Mesothelial cell of epicardium (in vitro differentiated cells): ENCODE results near the gene ELMOD3. TPM values are rescaled to one million over a fixed set of nuclear protein-coding genes. Genes with fewer than 3 reads are reported as not detected.
"Not testable (repeated sequence)": the region's sequence is repeated elsewhere in the genome, so short reads cannot be mapped to it uniquely, and the experiment has no call there.

ENCODE experiments used
- DNase-seq, 2 experiments: peaks; one replicate each; pipeline ENCODE4 v3.0.0; 2021; ENCODE audit warnings: low spot score in 2 of 2; ENCODE audit not compliant: unreplicated experiment in 2 of 2
- H3K27ac Mint-ChIP-seq: 2 replicates; pipeline ENCODE4 v1.8.0; 2021; ENCODE audit warnings: mixed read lengths
- H3K27me3 Mint-ChIP-seq: 2 replicates; pipeline ENCODE4 v1.8.0; 2021; ENCODE audit warnings: low read depth, mixed read lengths
- H3K36me3 Mint-ChIP-seq: 2 replicates; pipeline ENCODE4 v1.8.0; 2021; ENCODE audit warnings: mixed read lengths
- H3K4me1 Mint-ChIP-seq: 2 replicates; pipeline ENCODE4 v1.8.0; 2021; ENCODE audit warnings: mixed read lengths
- H3K4me3 Mint-ChIP-seq: 2 replicates; pipeline ENCODE4 v1.8.0; 2021; ENCODE audit warnings: mild to moderate bottlenecking, moderate library complexity, mixed read lengths
- H3K9me3 Mint-ChIP-seq: 2 replicates; pipeline ENCODE4 v1.8.0; 2021; ENCODE audit warnings: mixed read lengths
- CTCF ChIP-seq: fragments of 200-600 bp; sonication (generic); IDR thresholded peaks from one replicate; pipeline ENCODE4 v1.5.0; 2021; ENCODE audit warnings: antibody characterized with exemption; ENCODE audit not compliant: unreplicated experiment
- total RNA-seq: library from RNA; stranded (reverse); gene quantifications from 3 replicates; pipeline ENCODE4 v1.2.1, GENCODE V29; 2021

Gene ELMOD3
- total RNA-seq, 1 donor from 2014 or later = 24.5 TPM

DNA sequence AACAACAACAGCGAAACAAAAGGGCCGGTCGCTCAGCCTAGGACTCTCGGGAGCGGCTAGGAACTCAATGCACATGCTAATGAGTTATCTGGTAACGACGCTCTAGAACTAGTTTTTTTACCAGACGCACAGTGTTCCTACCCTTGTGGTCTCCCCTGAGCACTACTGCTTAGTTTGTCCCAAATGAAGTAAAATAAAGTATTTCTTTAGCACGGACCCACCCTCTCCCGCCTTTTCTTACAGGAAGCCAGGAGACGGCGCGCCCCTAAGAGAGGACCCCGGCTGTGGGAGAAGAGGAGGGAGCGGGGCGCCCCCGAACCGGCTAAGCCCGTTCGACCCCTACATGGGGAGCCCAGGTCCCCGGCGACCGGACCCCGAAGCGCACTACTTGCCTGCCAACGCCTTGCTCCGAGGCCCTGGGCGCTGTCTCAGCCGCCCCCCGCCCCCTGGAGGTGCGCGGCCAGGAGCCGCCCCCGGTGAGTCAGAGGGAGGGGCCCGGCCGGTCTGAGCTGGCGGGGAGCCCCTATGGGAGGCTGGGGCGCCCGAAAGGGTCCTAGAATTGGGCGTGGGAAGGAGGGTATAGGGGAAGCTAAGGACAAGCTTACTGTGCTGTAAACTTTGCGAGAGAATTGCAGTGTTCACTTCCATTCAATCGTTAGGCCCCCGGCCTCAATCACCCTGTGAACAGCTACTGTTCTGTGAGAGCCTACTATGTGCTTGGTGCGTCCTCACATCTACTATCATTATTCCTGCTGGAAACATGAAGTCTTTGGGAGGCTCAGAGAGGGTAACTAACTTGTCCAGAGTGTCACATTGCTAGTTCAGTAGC is 59.2 kb downstream of the ELMOD3 start:
- Mint-ChIP-seq H3K9me3 (no peaks in the 10 kb centered on the region), H3K36me3 (no peaks in the 10 kb centered on the region), H3K4me1 (peaks cover 37% of the 10 kb centered on the region), H3K4me3 (peak overlapping the region; percentile 90), H3K27ac (peak overlapping the region; percentile 94), H3K27me3 (no peaks in the 10 kb centered on the region)
- no peak for TF ChIP-seq CTCF
- DNase-seq = peak; percentile 50 to 66

GRCh38 chr2:85414421-85414759 is 59.8 kb downstream of the ELMOD3 start:
- not testable (repeated sequence) for H3K9me3 Mint-ChIP-seq, H3K36me3 Mint-ChIP-seq
- peak overlapping the region; percentile 90 for H3K4me3 Mint-ChIP-seq

GRCh38 chr2:85414761-85415553 is 60.4 kb downstream of the ELMOD3 start:
- H3K9me3 Mint-ChIP-seq = no peaks in the 10 kb centered on the region
- H3K4me3 Mint-ChIP-seq = peak overlapping the region; percentile 42
- H3K27me3 Mint-ChIP-seq = no peaks in the 10 kb centered on the region
- H3K27ac Mint-ChIP-seq = peak overlapping the region; percentile 32
- TF ChIP-seq CTCF = no peak
- DNase-seq = no peak
- H3K4me1 Mint-ChIP-seq = peaks cover 40% of the 10 kb centered on the region
- no peaks in the 10 kb centered on the region for H3K36me3 Mint-ChIP-seq

More at GRCh38 chr2:85414421-85414759, 59.8 kb downstream of the ELMOD3 start:
- DNase-seq, H3K27ac Mint-ChIP-seq, H3K27me3 Mint-ChIP-seq: not testable (repeated sequence)
- H3K4me1 Mint-ChIP-seq = peaks cover 40% of the 10 kb centered on the region

- no peaks in the 10 kb centered on the region for H3K36me3 Mint-ChIP-seq
- peaks cover 36% of the 10 kb centered on the region for H3K4me1 Mint-ChIP-seq
- no peak for DNase-seq
- no peaks in the 10 kb centered on the region for H3K27me3 Mint-ChIP-seq
- H3K4me3 Mint-ChIP-seq = no peak overlapping the region
- TF ChIP-seq CTCF = no peak
- H3K27ac Mint-ChIP-seq = no peak overlapping the region
- H3K9me3 Mint-ChIP-seq = no peaks in the 10 kb centered on the region
Measured at GRCh38 chr2:85415980-85416650, 61.5 kb downstream of the ELMOD3 start.

GRCh38 chr2:85418132-85419008 is 63.8 kb downstream of the ELMOD3 start, which contains the start of gene SH2D6:
TSS of gene SH2D6 (plus strand) at chr2:85418714. CDS start at chr2:85429466, 10,752 bp downstream.
- H3K4me3 Mint-ChIP-seq = peak within 1 kb of the TSS; percentile 96
- H3K4me1 Mint-ChIP-seq = peaks cover 35% of the 10 kb centered on the region
- no peak for TF ChIP-seq CTCF
- peak; percentile 67 to 84 for DNase-seq
- no peaks in the 10 kb centered on the region for H3K27me3 Mint-ChIP-seq
- H3K36me3 Mint-ChIP-seq = no peaks in the 10 kb centered on the region
- H3K9me3 Mint-ChIP-seq = no peaks in the 10 kb centered on the region
- H3K27ac Mint-ChIP-seq = peak within 1 kb of the TSS; percentile 95
